GM18870 (cell line): Measurements from ENCODE around the gene ABHD16A.

Experiments used
- ATAC-seq: cut with Tn5 transposase; IDR thresholded peaks from one replicate; pipeline ENCODE4 v1.9.1; 2021; ENCODE audit warnings: moderate library complexity; ENCODE audit not compliant: unreplicated experiment

Gene ABHD16A

GRCh38 chr6:31732029-31732428 is 28.9 kb upstream of the ABHD16A start:
- ATAC-seq: no peak

- no peak for ATAC-seq
Measured at GRCh38 chr6:31730631-31731086, 27.5 kb upstream of the ABHD16A start.

DNA sequence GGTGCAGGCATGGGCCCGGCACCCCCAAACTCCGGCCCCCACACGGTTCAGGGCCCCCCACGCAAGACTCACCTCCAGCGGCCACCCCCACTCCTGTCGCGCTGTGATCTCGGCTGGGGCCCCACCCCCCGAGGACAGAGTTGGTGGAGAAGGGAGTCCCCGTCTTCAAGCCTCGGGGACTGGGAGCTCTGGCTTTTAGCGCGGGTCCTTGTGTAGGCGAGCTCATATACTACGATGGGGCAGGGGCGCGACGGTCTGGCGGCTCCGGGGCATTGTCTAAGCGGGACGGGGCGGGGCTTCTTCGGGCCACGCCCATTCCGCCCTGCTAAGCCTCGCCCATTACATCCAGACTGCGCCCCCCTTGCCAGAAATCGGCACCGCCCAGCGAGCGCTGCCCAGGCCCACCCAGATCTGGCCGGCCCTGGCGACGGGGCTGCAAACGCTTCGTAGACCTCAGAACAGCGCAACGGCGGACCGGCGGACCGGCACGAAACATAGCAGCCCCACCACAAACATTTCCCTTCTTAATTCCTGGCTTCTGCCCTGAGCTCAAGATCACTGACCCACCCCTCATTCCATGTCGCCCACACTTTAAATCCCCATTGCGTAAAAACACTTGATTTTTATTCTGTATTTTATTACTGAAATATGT is 27.0 kb upstream of the ABHD16A start:
- no peak for ATAC-seq

DNA sequence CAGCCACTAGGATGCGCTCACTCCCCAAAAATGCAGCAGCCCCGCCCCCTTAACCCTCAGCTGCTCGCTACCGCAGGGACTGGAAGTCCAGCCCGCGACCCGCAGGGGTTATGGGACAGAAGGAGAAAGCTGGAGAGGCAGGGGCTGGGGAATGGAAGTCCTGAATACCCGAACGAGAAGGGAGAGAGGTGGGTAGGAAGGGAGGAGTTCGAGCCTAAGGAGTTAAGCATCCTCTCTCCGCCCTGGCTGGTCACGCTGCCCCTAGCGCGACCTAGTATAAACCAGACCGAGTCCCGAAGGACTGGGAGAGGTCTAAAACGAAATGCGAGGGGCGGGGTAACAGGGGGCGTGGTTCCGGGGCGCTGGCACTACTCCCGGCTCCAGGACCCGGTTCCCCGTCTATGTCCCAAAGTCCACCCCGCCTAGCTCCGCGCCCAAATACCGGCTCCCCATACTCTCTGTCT is 26.4 kb upstream of the ABHD16A start:
- ATAC-seq: no peak

- no peak for ATAC-seq
Measured at GRCh38 chr6:31728767-31729514, 25.8 kb upstream of the ABHD16A start, which contains the start of gene DDAH2. Gene DDAH2 (minus strand): TSS chr6:31729299. CDS start chr6:31729161, 138 bp downstream.

DNA sequence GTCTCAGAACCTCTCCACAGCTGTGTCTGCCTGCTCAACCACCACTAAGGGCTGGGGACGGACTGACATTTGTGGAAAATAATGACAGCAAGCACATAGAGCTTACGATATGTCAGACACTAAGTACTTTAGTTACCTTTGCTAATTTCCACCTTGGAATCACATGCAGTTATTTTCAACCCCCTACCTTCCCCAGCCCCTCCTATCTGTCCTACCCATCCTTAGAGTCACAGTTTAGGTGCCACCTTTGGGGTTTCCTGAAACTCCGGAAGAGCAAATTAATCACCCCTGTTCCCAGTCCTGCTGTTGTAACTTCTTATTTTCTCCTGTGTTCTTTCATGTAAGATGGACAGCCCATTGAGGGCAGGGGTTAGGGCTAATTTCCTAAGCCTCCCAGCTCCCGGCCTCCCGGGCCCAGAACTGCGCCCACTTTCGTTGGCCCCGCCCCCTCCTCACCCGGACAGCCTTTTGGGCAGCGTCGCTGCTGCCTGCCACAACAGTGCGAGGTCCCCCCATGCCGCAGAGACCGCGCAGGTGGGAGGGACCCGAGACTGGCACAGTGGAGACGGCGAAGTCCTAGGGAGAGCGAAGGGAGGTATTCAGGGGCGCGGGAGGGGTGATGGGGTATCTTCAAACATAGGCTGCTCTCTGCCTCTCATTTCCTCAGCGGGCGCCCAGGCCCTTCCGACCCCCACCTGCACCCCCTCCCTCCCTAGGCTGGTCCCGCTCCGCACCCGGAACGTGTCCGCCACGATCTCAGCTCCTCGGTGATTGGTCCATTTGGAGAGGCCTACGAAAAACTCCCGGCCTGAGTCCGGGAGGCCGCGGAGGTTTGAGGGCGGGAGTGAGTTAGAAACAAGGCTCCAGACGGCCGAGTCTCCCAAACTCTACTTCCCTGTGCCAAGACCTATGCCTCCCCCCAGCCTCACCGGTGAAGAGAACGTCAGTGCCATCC is 24.9 kb upstream of the ABHD16A start:
- ATAC-seq: no peak

- no peak for ATAC-seq
Measured at GRCh38 chr6:31727034-31727716, 24.1 kb upstream of the ABHD16A start.

GRCh38 chr6:31725502-31726350 is 22.6 kb upstream of the ABHD16A start:
- ATAC-seq: no peak

DNA sequence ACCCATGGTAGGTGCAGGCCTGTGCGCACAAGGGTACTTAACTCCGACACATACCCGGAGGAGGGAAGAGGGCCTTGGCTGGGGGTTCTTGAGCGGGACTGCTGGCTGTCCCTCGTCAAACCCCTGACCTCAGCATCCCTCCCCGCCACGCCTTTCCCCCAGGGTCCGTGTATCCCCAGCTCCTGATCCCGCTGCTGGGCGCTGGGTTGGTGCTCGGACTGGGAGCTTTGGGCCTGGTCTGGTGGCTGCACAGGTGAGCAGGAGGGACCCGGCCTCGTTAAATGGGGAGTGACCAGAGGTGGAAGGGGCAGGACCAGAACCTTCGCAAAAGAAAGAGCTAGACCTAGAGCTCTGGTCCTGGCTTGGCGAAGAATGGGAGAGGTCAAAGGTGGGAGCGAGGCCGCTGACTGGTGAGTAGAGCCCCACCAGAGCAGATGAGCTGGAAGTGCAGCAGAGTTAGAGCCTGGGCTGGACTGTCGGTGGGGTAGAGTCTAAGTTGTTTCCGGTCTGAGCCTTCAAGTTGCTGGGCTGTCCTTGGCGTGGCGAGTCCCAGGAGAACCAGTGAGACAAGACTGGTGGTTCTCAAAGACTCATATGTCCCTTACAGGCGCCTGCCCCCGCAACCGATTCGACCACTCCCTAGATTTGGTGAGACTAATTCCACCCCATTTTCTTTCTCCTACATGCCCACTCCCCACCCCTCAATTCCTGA is 21.0 kb upstream of the ABHD16A start:
- no peak for ATAC-seq

DNA sequence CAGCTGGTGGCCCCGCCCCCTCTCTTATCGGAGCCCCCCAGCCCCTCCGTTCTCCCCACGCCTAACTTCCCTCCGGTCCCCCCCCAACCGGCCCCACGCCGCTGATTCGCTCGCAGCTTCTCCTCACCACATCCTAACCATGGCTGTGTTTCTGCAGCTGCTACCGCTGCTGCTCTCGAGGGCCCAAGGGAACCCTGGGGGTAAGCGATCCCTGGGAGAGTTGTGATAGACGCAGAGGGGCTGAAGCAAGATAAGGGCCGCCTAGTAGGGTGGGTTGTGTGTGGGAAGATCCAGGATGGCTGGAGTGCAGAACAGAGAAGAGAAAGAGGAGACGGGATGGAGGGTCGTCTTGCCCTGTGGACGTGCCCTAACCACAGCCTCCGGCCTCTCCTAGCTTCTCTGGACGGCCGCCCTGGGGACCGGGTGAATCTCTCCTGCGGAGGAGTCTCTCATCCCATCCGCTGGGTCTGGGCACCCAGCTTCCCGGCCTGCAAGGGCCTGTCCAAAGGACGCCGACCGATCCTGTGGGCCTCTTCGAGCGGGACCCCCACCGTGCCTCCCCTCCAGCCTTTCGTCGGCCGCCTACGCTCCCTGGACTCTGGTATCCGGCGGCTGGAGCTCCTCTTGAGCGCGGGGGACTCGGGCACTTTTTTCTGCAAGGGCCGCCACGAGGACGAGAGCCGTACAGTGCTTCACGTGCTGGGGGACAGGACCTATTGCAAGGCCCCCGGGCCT is 20.3 kb upstream of the ABHD16A start, which contains the start of gene MPIG6B:
Gene MPIG6B (plus strand): TSS at position 129 of the 735 bp plus-strand sequence. CDS start 11 bp downstream, at position 140.
- ATAC-seq: no peak

- no peak for ATAC-seq
Measured at GRCh38 chr6:31722173-31722572, 19.0 kb upstream of the ABHD16A start.

DNA sequence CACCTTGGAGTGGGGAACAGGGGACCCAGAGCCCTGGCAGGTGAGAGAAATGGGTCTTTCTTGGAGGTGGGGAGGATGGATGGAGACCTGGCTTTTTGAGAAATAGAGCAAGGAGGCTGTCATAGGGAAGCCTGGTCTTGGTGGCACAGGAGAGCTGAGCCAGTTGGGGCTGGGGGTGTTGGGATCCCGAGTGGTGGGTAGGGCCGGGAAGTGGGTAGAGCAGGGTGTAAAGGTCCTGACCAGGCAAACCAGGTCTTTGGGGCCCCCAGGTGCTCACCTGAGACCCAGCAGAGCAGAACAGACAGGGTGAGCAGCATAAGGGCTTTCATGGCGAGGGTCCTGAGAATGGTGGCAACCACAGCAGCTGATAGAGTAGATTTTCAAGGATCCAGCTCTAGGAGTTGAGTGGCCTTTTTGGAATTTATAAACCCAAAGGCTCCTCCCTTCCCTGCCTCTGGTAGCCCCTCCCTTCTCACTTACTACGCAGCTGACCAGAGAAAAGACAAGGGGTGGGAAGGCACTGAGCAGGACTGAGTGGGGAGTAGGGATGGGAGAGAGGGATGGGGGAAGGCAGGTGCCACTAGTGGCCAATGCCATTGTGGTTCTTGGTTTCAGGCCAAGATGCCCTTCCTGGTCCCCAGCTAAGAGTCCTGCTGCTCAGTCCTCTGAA is 18.4 kb upstream of the ABHD16A start, which contains the start of gene LY6G6C:
Gene LY6G6C (minus strand): TSS at position 396 of the 670 bp plus-strand sequence. CDS start 67 bp downstream, at position 329.
- ATAC-seq: no peak

DNA sequence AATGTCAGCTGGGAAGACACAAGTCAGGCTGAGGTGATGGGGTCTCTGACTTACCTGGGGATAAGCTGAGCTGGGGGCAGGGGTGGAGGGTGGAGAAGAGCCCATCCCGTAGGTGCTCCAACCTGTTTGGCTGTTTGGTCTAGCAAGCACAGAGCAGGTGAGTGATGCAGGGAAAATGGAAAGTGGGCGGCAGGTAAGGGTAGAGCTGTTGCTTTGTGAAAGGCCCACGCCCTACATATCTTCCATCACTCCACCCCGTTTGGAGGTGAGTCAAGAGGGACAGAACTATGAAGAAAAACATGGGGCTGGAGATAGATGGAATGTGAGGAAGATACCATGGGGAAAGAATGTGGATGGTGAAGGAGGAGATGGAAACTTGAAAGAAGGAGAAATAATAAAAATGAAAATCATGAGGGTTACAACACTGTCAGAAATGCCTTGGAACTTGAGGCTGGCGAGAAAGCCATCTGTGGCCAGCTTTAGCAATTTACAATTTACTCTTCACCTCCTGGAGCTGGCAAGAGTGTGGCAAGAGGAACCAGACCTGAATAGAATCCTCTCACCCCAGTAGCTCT is 17.2 kb upstream of the ABHD16A start:
- no peak for ATAC-seq

DNA sequence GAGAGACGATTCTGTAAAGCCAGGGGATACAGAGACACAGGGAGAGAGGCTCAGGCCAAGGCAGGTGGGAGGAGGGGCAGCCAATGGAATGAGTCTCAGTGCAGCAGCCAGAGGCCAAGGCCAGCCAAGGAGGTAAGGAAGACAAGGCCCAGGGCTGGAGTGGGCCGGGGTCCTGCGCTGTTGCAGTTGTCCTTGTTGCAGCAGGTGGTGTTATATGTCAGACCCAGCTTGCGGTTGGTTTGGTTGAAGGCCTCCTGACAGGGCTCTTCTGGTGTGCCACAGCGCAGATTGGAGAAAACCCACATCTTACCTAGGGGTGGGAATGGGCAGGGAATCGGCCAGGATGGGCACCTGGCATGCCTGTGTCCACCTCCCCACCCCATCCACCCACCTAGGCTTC is 15.9 kb upstream of the ABHD16A start:
- no peak for ATAC-seq

DNA sequence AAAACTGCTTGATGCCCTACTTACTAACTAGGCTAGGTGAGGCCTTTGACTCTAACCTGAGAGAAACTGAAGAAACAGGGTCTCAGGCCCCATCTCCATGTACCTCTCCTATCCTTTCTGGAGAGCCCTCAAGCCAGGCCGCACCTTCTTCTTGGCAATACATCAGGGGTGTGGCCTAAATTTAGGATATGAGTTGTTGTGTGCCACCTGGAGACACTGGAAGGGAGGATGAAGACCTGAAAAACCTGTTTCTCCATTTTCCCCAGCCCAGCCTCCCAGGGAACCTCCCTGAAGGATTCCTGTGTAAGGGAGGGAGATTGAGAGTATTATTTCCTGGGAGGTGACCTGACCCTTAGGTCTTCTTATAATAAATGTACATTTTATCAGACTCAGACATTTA is 15.1 kb upstream of the ABHD16A start:
- ATAC-seq: no peak

DNA sequence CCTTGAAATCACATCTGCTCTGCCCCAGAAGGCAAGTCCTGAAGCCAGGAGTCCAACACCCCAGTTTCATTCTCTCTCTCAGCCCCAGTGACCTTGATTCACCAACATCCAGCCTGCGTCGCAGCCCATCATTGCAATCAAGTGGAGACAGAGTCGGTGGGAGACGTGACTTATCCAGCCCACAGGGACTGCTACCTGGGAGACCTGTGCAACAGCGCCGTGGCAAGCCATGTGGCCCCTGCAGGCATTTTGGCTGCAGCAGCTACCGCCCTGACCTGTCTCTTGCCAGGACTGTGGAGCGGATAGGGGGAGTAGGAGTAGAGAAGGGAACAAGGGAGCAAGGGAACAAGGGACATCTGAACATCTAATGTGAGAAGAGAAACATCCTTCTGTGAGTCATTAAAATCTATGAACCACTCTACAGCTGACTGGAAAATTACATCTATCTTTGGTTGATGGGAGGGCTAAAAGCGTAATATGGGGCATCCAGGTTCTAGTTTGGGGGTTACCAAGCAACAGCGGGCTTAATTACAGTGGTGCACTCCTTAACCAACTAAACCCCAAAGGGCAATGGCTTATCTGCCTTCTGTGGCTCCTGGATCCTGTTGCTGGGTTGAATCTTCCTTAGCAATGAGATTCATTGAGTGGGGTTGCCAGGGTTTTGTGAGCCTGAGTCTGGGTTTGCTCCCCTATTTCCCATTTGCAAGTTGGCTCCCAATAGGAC is 14.5 kb upstream of the ABHD16A start:
- no peak for ATAC-seq
